Inferior parietal cortex (tissue), 1 donor: ENCODE results near the gene GRID2.
A peak's percentile ranks its signal among the peaks of the same experiment; 100 is the strongest.
"Not testable (repeated sequence)": the region's sequence is repeated elsewhere in the genome, so short reads cannot be mapped to it uniquely, and the experiment has no call there.

Source experiments
- DNase-seq: peaks from one replicate; pipeline ENCODE4 v3.0.0-alpha.2; 2016; ENCODE audit errors: extremely low spot score

Gene GRID2

GRCh38 chr4:93312299-93312698 is 1008.5 kb downstream of the GRID2 start:
- no peak for DNase-seq

DNA sequence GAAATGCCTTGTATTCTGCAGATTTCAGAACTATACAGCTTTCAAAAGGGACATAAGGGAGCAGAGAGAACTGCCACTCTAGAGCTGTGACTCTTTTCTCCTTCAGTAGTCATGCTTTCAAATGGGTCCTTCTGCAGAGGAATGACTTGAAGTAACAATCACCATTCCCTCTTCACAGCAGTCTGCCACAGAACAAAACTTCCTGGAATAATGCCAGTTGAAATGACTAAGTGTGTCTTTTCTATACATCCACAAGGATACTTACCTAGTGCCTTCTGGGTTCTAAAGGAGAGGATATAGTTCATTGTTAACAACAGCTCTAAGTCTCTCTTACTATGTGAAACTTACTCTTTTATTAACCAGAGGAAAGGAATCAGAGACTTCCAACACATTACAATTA is 1009.4 kb downstream of the GRID2 start:
- peak; percentile 25 for DNase-seq

DNA sequence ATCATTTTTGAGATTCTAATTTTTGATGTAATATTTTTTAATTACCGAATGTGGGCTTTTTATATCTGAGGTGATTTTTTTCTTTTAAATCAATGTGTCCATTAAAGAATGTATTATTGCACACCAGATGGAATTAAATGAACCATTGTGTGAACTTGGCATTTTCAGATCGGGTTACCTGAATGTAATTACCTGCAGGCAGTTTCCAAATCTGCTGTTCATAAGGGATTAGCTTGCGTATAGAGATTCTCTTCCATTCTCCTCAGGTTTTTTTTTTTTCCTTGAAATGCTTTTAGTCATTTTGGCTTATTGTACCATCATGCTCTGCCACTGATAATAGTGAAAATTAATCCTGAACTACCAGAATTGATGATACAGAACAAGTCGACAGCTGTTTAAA is 1013.3 kb downstream of the GRID2 start:
- no peak for DNase-seq

GRCh38 chr4:93317561-93317960 is 1013.8 kb downstream of the GRID2 start:
- DNase-seq = no peak

- DNase-seq = no peak
Measured at GRCh38 chr4:93319041-93319440, 1015.3 kb downstream of the GRID2 start.

- DNase-seq = no peak
Measured at GRCh38 chr4:93320356-93320755, 1016.6 kb downstream of the GRID2 start.

GRCh38 chr4:93327346-93327745 is 1023.6 kb downstream of the GRID2 start:
- no peak for DNase-seq

DNA sequence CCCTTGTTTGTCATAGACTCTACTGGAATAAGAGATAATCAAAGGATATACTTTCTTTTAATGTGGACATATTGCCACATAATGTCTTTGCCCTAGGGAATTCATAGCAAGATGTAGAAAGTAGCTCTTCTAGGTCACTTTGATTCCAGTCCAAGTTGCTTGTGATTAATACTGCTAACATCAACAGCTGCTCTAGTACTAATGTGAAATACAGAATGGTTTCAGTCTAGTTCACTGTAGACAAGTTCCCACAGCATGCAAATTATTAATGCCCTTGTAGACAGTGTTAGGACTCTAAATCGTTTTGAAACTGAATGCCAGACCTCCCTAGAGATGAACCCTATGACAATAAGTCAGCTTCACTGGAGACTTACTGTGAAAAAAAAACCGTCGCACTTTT is 1030.2 kb downstream of the GRID2 start:
- DNase-seq = no peak

DNA sequence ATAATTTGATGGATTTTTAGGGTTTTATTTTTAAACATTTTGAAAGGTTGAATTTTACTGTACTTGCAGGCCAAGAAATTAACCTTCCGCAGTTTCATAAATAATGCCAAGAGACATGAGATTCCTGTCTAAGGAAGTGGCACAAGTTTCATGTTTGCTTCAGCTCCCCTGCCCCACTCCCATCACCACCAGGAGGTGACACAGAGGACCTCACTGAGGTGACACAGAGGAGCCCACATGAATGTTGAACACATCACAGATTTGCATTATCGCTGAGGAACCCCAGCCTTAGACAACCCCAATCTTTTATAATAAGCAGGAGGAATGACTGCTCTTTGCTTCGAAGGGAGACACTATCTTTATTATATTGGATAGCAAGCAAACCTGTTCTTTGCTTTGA is 1033.4 kb downstream of the GRID2 start:
- DNase-seq = no peak

GRCh38 chr4:93342738-93343137 is 1039.0 kb downstream of the GRID2 start:
- no peak for DNase-seq

- no peak for DNase-seq
Measured at GRCh38 chr4:93346840-93347239, 1043.1 kb downstream of the GRID2 start.

- DNase-seq = no peak
Measured at GRCh38 chr4:93348896-93349295, 1045.1 kb downstream of the GRID2 start.

GRCh38 chr4:93351846-93352245 is 1048.1 kb downstream of the GRID2 start:
- no peak for DNase-seq

- DNase-seq = no peak
Measured at GRCh38 chr4:93355411-93355810, 1051.6 kb downstream of the GRID2 start.

- DNase-seq = no peak
Measured at GRCh38 chr4:93359586-93359985, 1055.8 kb downstream of the GRID2 start.

- not testable (repeated sequence) for DNase-seq
Measured at GRCh38 chr4:93366169-93366755, 1062.5 kb downstream of the GRID2 start.

DNA sequence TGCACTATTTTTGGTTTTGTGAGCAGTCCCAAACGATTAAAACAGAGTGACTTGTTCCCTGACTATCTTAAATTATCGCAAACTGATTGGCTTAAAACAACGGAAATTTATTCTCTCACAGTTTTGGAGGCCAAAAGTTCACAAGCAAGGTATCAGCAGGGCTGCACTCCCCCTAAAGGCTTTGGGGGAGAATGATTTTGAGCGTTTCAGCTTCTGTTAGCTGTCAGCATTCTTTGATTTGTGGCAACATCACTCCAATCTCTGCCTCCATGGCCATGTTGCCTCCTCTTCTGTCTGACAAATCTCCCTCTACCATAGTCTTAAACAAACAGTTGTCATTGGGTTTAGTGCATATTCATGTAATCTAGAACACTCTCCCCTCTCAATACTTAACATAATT is 1065.2 kb downstream of the GRID2 start:
- DNase-seq = no peak

GRCh38 chr4:93370256-93370655 is 1066.5 kb downstream of the GRID2 start:
- DNase-seq = no peak

- DNase-seq = no peak
Measured at GRCh38 chr4:93373893-93374860, 1070.4 kb downstream of the GRID2 start.

DNA sequence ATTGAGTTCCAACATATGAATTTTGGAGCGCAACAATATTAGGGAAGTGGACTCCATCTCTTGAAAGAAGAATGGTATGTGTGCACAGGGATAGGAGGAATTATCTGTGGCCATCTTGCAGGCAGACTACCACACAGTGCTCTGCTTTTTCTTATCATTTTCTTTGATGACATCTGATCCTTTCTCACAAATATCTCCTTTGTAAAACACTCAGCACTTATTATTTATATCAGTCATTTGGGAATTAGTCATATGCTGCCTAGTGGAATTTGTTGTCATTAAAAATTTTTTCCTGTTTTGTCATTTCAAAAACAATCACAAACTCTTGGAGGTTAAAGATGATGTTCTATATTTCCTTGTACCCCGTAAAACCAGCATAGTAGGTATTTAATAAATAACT is 1080.5 kb downstream of the GRID2 start:
- DNase-seq = no peak

DNA sequence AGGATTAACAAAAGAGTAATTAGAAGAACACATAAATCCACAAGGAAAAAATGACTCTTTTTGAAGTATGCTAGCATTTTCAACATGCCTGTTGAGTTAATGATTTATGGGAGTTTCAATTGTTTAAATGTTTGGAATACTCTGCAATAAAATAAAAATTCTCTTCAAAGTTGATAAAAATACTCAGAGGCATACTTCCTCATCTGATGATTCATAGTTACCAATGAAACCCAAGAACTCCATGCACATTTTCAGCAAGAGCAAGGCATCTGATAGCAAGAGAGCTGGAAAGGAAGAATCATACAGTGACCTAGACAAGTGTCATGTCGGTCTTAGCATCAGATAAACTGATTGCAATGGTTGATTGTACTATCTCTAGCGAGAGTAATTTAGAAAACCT is 1081.1 kb downstream of the GRID2 start:
- no peak for DNase-seq

GRCh38 chr4:93394545-93395081 is 1090.8 kb downstream of the GRID2 start:
- DNase-seq = no peak

GRCh38 chr4:93396272-93396671 is 1092.5 kb downstream of the GRID2 start:
- DNase-seq = no peak
